ENCODE data around the gene SRRM5.
A peak's percentile ranks its signal among the peaks of the same experiment; 100 is the strongest.

DNA sequence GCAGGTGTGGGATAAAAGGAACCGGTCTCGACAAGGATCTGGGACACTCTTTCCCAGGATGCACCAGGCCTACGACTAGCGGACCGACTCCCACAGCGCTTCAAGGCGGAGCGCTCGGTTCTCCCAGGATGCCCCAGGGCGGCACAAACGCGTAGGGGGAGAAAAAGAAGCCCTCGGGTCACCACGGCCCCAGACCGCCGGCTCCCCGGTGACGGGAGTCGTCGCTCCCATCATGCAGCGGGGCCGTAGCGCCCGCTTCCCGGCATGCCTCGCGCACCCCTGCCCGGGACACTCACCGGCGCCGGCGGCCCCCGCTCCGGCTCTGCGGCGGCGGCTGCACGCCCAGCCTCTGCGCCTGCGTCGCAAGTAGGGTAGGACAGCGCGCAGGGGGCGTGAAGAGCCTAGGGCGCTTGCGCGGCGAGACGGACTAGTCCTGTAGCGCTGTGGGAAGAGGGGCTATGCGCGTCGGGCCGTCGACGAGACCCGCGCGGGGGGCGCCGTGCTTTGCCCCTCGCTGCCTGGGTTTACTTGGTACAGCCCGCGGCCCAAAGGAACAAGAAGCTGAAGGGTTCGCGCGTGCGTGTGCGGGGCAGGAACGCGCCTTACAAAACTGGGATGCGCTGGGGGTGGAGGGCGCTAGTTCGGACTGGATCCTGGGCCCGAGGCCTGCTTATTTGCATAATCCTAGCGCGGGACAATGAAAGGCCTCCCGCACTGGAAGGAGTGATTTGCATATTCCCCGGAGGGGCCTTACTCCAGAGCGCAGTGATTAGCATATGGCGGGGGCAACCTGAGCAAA, 7.6 kb downstream of the SRRM5 start, which contains the start of gene ZNF428:
- TF ChIP-seq GATA2 (IDR thresholded peaks at IDR 0.05; ENCODE audit: low read depth, low read length) = 0 out of 2 replicates have a peak, but pooled peaks have one; percentile 41
- TF ChIP-seq GATA3 (IDR thresholded peaks at IDR 0.05; ENCODE audit: low read depth, low read length) = no peak
